Fibroblast of upper back skin (primary cell): Measurements from ENCODE around the gene ARG2.

ENCODE experiments used
- DNase-seq: peaks from one replicate; pipeline ENCODE4 v3.0.0-alpha.2; 2013

ARG2 gene

GRCh38 chr14:67641902-67642749, 22.4 kb downstream of the ARG2 start:
- DNase-seq: no peak

GRCh38 chr14:67643713-67644112, 24.0 kb downstream of the ARG2 start:
- DNase-seq: no peak

- peak; percentile 30 for DNase-seq
Measured at GRCh38 chr14:67644428-67644827, 24.7 kb downstream of the ARG2 start.

- DNase-seq: no peak
Measured at GRCh38 chr14:67645414-67645813, 25.7 kb downstream of the ARG2 start.

- no peak for DNase-seq
Measured at GRCh38 chr14:67646131-67646530, 26.4 kb downstream of the ARG2 start.

- DNase-seq: no peak
Measured at GRCh38 chr14:67650151-67650550, 30.4 kb downstream of the ARG2 start.

- DNase-seq: peak; percentile 64
Measured at GRCh38 chr14:67650694-67651093, 31.0 kb downstream of the ARG2 start.

GRCh38 chr14:67652189-67652588, 32.5 kb downstream of the ARG2 start:
- DNase-seq: no peak

GRCh38 chr14:67653651-67654280, 34.0 kb downstream of the ARG2 start:
- DNase-seq: peak; percentile 76

GRCh38 chr14:67663633-67664032, 43.9 kb downstream of the ARG2 start:
- no peak for DNase-seq

- peak; percentile 63 for DNase-seq
Measured at GRCh38 chr14:67665868-67666267, 46.1 kb downstream of the ARG2 start.

GRCh38 chr14:67666750-67667449, 47.2 kb downstream of the ARG2 start:
- peak; percentile 67 for DNase-seq

GRCh38 chr14:67668559-67668958, 48.8 kb downstream of the ARG2 start:
- no peak for DNase-seq

- peak; percentile 2 for DNase-seq
Measured at GRCh38 chr14:67673451-67673850, 53.7 kb downstream of the ARG2 start.

GRCh38 chr14:67674139-67674479, 54.4 kb downstream of the ARG2 start:
- DNase-seq: peak; percentile 35

GRCh38 chr14:67674480-67675218, 54.9 kb downstream of the ARG2 start, which contains the start of gene VTI1B:
Gene VTI1B, minus strand, starts transcription at chr14:67674632. Its CDS starts 143 bp downstream, at chr14:67674489.
- DNase-seq: peak; percentile 65

- DNase-seq: no peak
Measured at GRCh38 chr14:67675219-67675582, 55.5 kb downstream of the ARG2 start.

GRCh38 chr14:67679006-67679405, 59.3 kb downstream of the ARG2 start:
- no peak for DNase-seq

GRCh38 chr14:67680121-67680602, 60.4 kb downstream of the ARG2 start:
- peak; percentile 22 for DNase-seq

GRCh38 chr14:67680941-67681340, 61.2 kb downstream of the ARG2 start:
- no peak for DNase-seq

GRCh38 chr14:67683842-67684241, 64.1 kb downstream of the ARG2 start:
- no peak for DNase-seq

GRCh38 chr14:67690011-67690410, 70.3 kb downstream of the ARG2 start:
- DNase-seq: no peak
